GM12891 (cell line): ENCODE measurements around the gene AGTRAP.

Experiments used
- DNase-seq: peaks from one replicate; pipeline ENCODE4 v3.0.0; 2011; ENCODE audit warnings: low spot score; ENCODE audit not compliant: insufficient read length
- FAIRE-seq: peaks from 2 replicates; lab custom pipeline; 2011; peaks lifted over from hg19 to GRCh38; lab: Jason Lieb, UNC
- PAX5 ChIP-seq: IDR thresholded peaks from 2 replicates; pipeline ENCODE4 v1.6.1; 2011; ENCODE audit warnings: low read length, moderate library complexity, mild to moderate bottlenecking; ENCODE audit not compliant: insufficient read depth, severe bottlenecking
- POLR2A ChIP-seq: IDR thresholded peaks from 2 replicates; pipeline ENCODE4 v1.6.1; 2011; ENCODE audit warnings: low read depth, low read length, control low read depth
- POLR2AphosphoS5 ChIP-seq: IDR thresholded peaks from 2 replicates; pipeline ENCODE4 v1.6.1; 2011; ENCODE audit warnings: low read depth, low read length, control low read depth
- POU2F2 ChIP-seq: IDR thresholded peaks from 2 replicates; pipeline ENCODE4 v1.6.1; 2011; ENCODE audit warnings: low read depth, mild to moderate bottlenecking, control low read depth, low read length, moderate library complexity
- SPI1 ChIP-seq: IDR thresholded peaks from 2 replicates; pipeline ENCODE4 v1.6.1; 2011; ENCODE audit warnings: low read depth, low read length, control low read depth
- TAF1 ChIP-seq: IDR thresholded peaks from 2 replicates; pipeline ENCODE4 v1.6.1; 2011; ENCODE audit warnings: low read depth, low read length, control low read depth

AGTRAP gene

DNA sequence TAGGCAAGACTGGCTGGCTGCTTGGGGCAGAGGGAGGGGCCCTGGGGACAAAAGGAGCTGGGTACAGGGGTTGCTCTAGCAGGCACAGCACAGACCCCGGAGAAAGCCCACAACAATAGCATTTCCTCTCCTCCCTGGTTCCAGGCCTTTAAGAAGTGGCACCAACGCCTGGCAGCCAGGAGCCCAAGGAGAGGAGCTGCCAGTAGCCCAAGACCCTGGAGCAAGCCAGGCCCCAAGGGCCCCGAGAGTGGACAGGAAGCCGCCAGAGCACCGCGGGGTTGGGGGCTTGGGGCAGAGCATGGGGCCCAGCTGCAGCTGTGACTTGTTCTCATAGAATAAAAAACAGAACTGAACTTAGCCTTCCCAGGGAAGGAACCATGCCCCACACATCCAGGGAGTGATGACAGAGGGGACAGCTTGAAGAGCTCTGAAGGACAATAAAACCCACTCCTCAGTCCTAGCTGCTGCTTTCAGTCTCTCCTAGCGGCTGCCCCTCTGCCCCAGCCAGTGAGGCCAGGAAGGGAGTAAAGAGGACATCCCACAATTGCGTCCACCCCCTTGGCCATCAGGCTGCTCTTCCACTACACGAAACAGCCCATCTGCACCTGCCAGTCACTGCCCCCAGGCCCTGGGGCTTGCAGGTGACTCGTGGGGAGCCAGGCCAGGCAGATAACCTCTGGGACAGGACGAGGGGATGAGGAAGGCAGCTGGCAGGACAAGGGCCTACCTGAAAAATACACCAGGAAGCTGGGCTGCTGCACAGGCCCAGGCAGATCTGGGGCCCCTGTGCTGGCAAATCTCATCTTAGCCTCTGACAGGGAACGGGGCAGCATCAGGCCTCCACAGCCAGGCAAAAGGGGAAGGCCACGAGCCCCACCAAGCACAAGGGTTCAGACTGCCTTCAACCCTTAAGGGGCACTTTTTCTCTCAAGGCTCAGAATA is 53.5 kb downstream of the AGTRAP start:
- TF ChIP-seq SPI1, result no peak
- no peak for TF ChIP-seq PAX5
- TF ChIP-seq TAF1, result no peak
- no peak for TF ChIP-seq POLR2A
- TF ChIP-seq POLR2AphosphoS5, result no peak
- TF ChIP-seq POU2F2, result no peak

GRCh38 chr1:11790101-11790879 is 54.4 kb downstream of the AGTRAP start:
- TF ChIP-seq SPI1 (no peak), POU2F2 (no peak), TAF1 (no peak), POLR2AphosphoS5 (no peak), POLR2A (no peak), PAX5 (no peak)
- DNase-seq (no peak), FAIRE-seq (no peak)

More for the DNA sequence above, 53.5 kb downstream of the AGTRAP start:
- FAIRE-seq (no peak), DNase-seq (no peak)

GRCh38 chr1:11790880-11791715 is 55.2 kb downstream of the AGTRAP start:
- TF ChIP-seq SPI1 (no peak), POLR2AphosphoS5 (no peak), PAX5 (no peak), TAF1 (no peak)
- DNase-seq (no peak), FAIRE-seq (no peak)

- TF ChIP-seq POLR2A (no peak), TAF1 (no peak), PAX5 (no peak), POU2F2 (no peak)
- DNase-seq, result no peak
- no peak for FAIRE-seq
Observed at GRCh38 chr1:11792106-11792505, 56.2 kb downstream of the AGTRAP start.

GRCh38 chr1:11793819-11794218 is 57.9 kb downstream of the AGTRAP start:
- no peak for TF ChIP-seq POLR2A
- no peak for TF ChIP-seq POU2F2
- TF ChIP-seq POLR2AphosphoS5, result no peak
- TF ChIP-seq SPI1, result no peak
- TF ChIP-seq TAF1, result no peak
- no peak for TF ChIP-seq PAX5
- no peak for FAIRE-seq

DNA sequence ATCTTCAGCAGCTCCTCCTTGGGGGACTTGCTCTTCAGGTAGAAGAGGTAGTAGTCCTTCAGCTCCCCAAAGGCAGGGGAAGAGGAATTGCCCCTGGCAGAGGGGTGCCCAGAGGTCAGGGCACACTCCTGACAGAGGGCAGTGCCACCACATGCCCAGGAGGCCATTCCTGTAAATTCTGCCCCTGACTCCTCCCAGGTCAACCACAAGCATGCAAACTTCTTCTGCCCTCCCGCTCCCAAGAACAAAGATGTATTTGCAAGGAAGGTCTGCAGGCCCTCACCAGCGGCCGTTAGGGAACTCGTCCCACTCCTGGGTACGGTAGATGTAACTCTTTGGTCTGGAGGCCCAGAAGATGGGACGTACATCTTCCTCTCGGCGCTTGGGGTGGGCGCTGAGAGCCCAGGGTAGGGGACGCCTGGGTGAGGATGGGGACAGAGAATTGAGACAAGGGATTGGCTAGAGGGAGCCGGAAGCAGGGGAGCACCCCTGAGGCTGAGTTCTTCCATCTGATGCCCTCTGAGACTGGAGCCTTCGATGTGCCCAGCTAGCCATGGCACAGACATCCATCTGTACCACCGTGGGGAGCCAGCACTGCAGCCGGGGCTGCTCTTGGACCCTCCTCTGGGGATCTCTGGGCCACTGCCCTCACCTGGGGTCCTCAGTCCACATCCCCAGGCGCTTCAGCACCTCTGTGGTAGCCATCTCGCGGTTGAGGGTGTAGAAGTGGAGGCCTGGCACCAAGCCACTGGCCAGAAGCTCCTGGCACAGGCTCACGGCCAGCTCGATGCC is 58.7 kb downstream of the AGTRAP start:
- no peak for FAIRE-seq

More at GRCh38 chr1:11793819-11794218, 57.9 kb downstream of the AGTRAP start:
- DNase-seq, result no peak

DNA sequence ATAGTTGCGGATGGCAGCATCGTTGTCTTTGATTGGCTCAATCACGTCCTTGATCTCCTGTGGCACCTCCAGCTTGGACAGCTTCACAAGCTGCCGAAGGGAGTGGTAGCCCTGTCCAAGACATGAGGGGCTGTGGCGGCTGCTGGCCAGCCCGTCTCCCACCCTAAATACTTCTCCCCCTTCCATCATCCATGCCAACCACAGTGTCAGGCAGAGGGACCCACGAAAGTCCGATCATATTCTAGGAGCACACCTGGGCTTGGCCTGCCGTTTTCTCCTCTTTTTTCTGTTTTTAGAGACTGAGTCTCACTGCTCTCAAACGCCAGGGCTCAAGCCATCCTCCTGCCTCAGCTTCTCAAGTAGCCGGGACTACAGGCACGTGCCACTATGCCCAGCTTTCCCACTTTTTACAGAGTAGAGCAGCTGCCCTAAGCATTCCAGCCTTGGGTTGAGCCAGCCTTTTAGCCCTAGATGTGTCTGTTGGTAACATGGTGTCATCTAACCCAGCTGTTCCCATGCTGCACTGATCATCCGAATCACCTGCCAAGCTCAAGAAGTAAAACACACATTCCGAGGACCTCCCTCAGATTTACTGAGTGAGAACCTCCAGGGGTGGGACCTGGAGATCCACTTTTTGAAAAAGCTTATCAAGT is 59.4 kb downstream of the AGTRAP start:
- no peak for DNase-seq
- FAIRE-seq, result no peak
- TF ChIP-seq SPI1 (no peak), TAF1 (no peak), POU2F2 (no peak), PAX5 (no peak), POLR2AphosphoS5 (no peak), POLR2A (no peak)

More for the DNA sequence above, 58.7 kb downstream of the AGTRAP start:
- TF ChIP-seq SPI1 (no peak), PAX5 (no peak), POU2F2 (no peak), TAF1 (no peak), POLR2A (no peak), POLR2AphosphoS5 (no peak)
- DNase-seq, result no peak

- DNase-seq (no peak), FAIRE-seq (no peak)
- TF ChIP-seq SPI1 (no peak), TAF1 (no peak), POU2F2 (no peak), PAX5 (no peak), POLR2A (no peak), POLR2AphosphoS5 (no peak)
Observed at GRCh38 chr1:11796036-11796828, 60.3 kb downstream of the AGTRAP start.
